ENCODE data around the gene RNF113B.

GRCh38 chr13:98199480-98199879 is 22.4 kb upstream of the RNF113B start:
- no peak for TF ChIP-seq POLR2AphosphoS5 (IDR thresholded peaks at IDR 0.05)
- no peak for TF ChIP-seq POLR2A (IDR thresholded peaks at IDR 0.05)
- TF ChIP-seq CTCF (IDR thresholded peaks at IDR 0.05) = no peak
- no peak for TF ChIP-seq EP300 (IDR thresholded peaks at IDR 0.05)
